Measurements from ENCODE around the gene MRE11.
A peak's percentile ranks its signal among the peaks of the same experiment; 100 is the strongest.
"Not testable (repeated sequence)": the region's sequence is repeated elsewhere in the genome, so short reads cannot be mapped to it uniquely, and the experiment has no call there.

Gene MRE11

DNA sequence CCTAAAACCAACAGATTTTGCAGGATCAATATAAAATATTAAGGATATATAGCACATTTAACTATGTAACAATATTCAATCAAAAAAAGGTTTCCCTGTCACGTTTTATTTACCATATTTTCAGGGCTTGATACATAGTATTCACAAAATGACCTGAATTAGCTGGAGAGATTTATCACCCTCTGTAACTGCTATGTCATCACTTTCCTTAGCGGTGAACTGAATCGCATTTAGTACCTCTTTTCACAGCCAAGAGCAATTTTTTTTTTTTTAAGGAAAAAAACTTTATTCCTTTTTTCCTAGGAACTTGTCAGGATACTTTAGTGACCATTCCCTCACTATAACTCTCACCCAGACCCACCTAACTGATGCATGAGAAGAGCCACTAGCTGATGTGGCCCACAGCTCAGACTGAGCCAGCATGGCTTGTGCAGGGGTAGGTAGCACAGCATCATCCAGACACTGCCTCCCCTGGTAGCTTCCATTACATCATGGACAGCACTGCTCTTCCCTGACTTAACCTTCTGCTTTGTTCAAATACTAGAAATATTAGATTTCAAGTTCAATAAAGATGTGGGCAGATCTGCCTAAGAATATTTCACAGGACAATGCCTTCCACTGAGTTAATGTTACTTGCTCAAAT is 75.4 kb downstream of the MRE11 start:
- DNase-seq, result no peak

DNA sequence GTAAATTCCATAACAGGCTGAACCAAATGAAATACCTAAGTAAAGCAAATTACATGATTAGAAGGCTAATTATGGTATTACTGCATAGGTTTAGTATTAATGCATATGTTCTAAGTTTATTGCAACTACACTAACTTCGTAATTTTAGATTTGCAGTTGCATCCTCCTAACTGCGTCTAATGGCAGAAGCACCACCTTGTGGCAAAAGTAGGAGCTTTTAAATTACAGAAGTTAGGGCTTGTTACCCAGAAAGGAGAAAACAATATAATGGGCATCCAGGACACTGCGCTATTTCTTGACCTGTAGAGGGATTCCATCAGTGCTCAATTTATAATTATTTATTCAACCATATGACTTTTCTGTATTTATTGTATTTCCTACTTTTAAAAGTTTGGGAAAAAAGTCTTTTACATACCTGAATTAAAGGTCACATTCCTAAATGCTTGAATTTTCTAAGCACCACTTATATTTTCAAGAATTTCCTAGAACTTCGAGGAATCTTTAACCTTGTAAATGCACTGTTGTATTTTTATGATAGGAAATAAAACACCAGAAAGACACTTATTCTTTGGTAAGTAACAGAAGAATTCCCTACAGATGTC is 76.2 kb downstream of the MRE11 start:
- no peak for DNase-seq

DNA sequence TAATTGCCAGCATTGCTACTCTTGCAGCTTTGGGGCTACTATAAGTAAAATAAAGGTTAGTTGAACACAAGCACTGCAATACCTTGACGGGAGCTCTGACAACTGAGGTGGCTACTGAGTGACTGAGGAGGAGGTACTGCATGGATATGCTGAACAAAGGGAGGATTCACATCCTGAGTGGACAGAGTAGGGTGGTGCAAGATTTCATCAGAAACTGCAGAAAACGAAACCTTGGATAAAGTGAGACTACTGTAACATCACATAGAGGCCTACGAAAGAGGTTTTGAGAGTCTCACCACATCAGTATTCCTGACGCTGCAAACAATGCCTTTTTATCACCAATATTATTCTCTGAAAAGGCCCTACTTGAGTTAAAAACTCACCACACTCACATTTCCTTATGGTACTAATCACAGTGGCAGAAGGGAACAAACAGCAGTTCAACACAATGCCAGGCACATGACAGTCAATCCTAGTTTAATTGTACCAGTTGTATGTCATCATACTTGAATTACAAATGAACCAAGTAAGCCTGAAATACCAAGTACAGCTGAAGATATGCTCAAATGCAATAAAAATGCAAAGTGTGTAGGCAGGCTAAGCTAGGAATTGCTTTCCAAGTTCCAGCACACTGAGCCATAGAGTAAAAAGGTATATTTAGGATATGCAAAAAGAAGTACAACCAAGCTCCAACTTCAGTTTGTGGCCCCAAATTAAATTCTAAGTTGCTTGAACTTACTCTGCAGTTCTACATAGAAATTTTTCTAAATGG is 88.4 kb downstream of the MRE11 start:
- no peak for DNase-seq

- DNase-seq, result no peak
Observed at GRCh38 chr11:94402355-94402754, 91.3 kb downstream of the MRE11 start.

DNA sequence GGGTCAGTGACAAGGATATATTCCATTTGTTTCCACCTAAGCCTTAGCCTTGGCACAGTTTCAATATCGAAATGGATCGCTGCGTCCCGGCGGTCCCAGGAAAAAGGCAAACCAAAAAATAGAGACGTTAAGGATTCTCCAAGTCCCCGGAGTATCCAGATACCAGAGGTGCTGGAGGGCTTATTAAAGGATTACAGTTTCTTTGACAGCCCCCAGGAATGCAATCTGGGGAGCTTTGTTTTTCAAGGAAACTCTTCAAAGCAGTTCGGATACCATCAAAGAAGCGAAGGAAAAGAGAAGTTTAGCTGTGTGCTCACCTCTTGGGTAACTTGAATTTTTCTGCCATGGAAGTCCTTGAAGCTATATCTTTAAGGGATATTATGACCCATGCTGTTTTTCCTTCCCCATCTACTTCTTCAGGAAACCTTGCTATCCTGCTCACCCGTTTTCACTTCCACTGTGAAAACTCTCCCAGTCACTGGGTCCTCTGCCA is 91.8 kb downstream of the MRE11 start:
- no peak for DNase-seq

- peak; percentile 64 for DNase-seq
Observed at GRCh38 chr11:94400839-94401772, 92.5 kb downstream of the MRE11 start, which contains the start of gene GPR83. Gene GPR83, minus strand, starts transcription at chr11:94401419. Its CDS starts 172 bp downstream, at chr11:94401247.

- DNase-seq, result no peak
Observed at GRCh38 chr11:94400457-94400838, 93.2 kb downstream of the MRE11 start.

DNA sequence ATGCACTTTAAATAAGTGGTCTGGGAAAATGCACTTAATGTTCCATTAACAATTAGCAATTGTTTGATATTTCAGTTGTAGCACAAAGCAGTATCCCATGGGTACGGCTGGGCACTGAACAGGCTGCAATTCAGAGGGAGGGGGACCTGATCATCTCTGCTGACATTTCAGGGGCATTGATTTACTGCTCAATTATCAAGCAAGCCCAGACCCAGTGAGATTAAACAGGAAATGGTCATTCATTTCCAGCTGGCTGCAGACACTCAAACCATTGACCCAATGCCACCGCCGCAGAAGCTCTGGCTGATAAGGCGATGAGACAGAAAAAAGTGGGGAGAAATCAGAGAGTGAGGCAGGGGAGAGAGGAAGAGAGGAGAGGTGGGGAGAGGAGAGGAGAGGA is 93.6 kb downstream of the MRE11 start:
- peak; percentile 8 for DNase-seq

- DNase-seq, result no peak
Observed at GRCh38 chr11:94398101-94398500, 95.5 kb downstream of the MRE11 start.

DNA sequence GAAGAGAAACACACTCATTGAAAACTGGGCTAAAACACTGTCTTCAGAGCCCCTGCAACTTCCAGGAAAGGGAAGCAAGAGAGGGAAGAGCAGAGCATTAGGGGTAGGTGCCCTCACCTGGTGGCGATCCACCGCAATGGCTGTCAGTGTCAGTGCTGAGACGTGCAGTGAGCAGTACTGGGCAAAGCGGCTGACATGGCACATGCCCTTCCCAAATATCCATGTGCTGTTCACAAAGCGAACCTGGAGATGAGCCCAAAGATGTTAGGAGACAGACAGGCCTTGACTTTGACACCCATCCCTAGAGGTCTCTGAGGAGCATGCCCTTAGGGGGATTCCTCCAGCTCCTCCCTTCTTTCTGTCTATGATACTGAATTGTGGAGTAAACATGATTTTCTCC is 97.4 kb downstream of the MRE11 start:
- DNase-seq, result no peak

- not testable (repeated sequence) for DNase-seq
Observed at GRCh38 chr11:94391937-94392336, 101.7 kb downstream of the MRE11 start.

DNA sequence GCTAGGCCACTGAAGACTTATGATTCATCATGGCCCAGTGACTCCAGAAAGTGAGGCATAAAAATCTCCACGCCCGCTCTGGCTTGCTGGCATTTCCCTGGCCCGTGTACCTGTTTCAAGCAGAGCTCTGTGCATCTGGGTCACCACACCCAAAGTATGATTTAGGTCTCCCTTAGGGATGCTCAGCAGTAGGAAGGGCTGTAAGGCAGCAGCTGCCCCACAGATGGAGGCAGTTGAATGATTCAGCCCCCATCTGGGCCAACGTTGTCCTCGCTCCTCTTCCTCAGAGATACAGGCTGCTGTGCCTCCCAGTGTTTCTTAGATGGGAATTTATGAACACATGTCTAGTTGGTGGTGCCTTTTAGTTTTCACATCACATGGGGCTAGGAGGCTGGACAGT is 114.0 kb downstream of the MRE11 start:
- no peak for DNase-seq

DNA sequence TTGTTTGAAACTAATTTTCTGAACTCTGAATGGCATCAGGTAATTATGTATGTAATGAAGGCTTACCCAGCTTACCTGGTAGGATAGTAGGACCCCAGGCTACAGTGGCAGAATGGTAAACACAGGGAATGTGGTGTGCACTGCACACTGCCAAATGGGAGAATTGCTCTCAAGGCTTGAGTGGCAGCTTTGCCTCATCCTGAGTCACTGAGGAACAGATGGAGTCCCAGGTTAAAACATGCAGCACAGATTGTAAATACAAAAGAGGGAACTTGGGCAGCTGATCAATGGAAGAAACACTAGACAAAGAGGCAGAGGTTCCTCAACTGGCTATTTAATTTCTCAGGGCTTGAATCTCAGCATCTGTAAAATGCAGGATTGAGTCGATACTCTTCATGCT is 116.8 kb downstream of the MRE11 start:
- no peak for DNase-seq

DNA sequence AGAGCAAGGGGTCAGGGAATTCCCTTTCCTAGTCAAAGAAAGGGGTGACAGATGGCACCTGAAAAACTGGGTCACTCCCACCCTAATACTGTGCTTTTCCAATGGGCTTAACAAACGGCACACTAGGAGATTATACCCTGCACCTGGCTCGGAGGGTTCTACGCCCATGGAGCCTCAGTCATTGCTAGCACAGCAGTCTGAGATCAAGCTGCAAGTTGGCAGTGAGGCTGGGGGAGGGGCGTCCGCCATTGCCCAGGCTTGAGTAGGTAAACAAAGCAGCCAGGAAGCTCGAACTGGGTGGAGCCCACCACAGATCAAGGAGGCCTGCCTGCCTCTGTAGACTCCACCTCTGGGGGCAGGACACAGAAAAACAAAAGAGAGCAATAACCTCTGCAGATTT is 123.1 kb downstream of the MRE11 start:
- DNase-seq, result not testable (repeated sequence)
